22Rv1 (cell line): ENCODE data around the gene SLC9A9.

Source experiments
- ZFX ChIP-seq: fragments of 450-650 bp; IDR thresholded peaks from 2 replicates; pipeline ENCODE4 v1.6.1; 2017; ENCODE audit warnings: antibody characterized with exemption, borderline replicate concordance
- TF ChIP-seq, protein P1 (sequence below): fragments of 450-650 bp; IDR thresholded peaks from 2 replicates; pipeline ENCODE4 v1.5.1; 2017; ENCODE audit warnings: mild to moderate bottlenecking

GRCh38 chr3:143343944-143344343, 504.3 kb downstream of the SLC9A9 start:
- TF ChIP-seq, protein P1, sequence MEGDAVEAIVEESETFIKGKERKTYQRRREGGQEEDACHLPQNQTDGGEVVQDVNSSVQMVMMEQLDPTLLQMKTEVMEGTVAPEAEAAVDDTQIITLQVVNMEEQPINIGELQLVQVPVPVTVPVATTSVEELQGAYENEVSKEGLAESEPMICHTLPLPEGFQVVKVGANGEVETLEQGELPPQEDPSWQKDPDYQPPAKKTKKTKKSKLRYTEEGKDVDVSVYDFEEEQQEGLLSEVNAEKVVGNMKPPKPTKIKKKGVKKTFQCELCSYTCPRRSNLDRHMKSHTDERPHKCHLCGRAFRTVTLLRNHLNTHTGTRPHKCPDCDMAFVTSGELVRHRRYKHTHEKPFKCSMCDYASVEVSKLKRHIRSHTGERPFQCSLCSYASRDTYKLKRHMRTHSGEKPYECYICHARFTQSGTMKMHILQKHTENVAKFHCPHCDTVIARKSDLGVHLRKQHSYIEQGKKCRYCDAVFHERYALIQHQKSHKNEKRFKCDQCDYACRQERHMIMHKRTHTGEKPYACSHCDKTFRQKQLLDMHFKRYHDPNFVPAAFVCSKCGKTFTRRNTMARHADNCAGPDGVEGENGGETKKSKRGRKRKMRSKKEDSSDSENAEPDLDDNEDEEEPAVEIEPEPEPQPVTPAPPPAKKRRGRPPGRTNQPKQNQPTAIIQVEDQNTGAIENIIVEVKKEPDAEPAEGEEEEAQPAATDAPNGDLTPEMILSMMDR = no peak
- no peak for TF ChIP-seq ZFX
